GM18861 (cell line): ENCODE results near the gene HOXC13.

Source experiments
- ATAC-seq: cut with Tn5 transposase; IDR thresholded peaks from one replicate; pipeline ENCODE4 v1.9.1; 2021; ENCODE audit not compliant: unreplicated experiment

The HOXC13 gene, protein sequence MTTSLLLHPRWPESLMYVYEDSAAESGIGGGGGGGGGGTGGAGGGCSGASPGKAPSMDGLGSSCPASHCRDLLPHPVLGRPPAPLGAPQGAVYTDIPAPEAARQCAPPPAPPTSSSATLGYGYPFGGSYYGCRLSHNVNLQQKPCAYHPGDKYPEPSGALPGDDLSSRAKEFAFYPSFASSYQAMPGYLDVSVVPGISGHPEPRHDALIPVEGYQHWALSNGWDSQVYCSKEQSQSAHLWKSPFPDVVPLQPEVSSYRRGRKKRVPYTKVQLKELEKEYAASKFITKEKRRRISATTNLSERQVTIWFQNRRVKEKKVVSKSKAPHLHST

DNA sequence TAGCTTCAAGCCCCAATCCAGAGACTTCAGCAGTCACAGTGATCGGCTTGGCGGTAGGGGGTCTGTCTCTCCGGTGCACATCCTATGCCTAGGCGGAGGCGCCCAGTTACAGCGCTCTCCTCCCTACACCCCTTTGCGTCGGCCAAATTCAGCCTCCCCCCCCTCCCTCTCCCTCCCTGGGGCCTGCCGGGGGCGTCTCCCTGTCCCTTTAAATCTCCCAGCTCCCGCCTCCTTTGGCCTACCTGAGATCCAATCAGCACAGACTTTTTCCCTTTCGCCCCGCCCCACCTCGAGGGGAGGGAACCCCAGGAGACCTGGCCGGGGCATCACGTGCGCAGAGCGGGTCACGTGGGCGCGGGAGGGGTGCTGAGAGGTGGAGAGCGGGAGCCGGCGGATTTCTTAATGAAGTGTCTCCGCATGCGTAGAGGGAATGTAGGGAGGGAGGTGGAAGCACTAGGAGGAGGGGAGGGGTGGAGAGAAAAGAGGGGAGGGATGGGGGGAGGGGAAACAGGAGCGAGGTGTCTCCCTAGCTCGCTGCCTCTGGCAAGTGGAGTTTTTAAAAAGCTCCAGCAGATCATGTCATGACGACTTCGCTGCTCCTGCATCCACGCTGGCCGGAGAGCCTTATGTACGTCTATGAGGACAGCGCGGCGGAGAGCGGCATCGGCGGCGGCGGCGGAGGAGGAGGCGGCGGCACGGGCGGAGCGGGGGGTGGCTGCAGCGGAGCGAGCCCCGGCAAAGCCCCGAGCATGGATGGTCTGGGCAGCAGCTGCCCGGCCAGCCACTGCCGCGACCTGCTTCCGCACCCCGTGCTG lies at the start of gene HOXC13:
HOXC13 (plus strand) TSS at position 506 of the 815 bp plus-strand sequence; CDS start at position 582, 76 bp downstream.
- no peak for ATAC-seq

DNA sequence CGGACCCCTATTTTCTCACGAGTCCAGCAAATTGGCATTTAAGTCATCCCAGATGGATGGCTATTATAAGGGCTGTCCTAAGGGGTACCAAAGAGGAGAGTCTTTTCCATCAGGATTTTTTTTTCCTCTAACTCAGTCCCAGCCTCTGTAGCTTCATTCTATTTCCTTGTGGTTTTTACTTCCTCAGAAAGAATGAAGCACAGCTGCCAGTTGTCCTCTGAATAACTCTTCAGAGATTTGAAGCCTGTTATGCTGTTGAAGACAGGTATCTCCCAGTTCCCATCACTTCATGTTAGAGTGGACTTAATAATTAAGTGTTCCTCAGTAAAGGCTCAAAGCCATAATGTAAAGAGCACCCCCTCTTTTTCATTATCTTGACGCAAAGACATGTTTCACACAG lies 48.5 kb upstream of the HOXC13 start:
- no peak for ATAC-seq

DNA sequence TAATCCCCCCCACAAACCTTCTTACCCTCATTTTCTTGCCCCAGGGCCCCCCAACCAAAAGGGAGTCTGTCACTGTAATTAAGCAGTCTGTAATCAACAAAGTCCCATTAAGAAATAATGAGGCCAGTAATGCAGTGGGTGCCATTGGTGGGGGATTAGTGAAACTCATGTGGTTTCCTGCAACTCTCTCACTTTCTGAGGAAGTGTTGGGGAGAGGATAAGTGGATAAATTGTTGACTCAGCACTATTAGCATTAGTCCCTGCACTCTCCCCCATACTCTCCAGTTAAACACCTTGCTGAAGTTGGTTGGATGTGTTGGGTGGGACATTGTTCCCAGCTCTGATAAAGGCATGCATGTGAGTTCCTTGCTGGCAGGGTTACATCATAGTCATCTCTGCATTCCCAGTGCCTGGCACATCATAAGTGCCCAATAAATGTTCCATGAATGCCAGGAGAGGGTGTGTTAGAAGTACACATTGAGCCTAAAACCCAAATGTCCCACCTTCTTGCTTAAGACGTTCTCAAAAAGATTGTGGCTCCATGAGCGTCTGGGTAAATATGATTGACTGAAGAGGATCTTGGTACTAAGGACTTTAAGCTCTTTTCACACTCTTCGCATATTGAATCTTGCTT lies 45.8 kb upstream of the HOXC13 start:
- ATAC-seq: no peak

DNA sequence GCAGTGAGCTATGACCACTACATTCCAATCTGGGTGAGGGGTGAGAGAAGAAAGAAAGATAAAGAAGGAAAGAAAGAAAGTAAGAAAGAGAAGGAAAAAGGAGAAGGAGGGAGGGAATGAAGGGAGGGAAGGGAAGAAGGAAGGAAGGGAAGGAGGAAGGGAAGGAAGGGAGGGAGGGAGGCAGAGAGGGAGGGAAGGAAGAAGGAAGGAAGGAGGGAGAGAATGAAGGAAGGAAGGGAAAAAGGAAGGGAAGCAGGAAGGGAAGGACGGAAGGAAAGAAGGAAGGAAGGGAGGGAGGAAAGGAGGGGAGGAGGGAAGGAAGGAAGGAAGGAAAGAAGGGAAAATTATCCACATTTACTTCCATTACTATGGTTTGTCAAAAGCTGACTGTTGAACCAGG lies 39.4 kb upstream of the HOXC13 start:
- no peak for ATAC-seq

DNA sequence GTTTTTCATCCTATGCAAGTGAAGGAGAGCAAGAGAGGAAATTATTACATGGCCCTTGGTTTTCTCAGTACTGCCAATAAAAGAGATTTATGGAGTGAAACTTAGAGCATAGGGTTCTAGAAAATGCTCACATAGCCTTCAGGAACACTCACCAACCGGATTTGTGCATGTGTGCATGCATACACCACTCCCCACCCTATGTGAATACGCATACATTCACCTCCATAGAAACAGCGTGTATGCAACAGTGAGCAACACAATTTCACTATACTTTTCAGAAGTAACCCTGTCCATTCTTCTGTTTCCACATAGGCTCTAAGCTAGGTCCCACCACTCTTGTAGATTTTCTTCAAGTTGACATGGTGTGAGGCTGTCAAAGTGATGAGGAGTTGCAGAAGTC lies 31.5 kb upstream of the HOXC13 start:
- ATAC-seq: no peak

DNA sequence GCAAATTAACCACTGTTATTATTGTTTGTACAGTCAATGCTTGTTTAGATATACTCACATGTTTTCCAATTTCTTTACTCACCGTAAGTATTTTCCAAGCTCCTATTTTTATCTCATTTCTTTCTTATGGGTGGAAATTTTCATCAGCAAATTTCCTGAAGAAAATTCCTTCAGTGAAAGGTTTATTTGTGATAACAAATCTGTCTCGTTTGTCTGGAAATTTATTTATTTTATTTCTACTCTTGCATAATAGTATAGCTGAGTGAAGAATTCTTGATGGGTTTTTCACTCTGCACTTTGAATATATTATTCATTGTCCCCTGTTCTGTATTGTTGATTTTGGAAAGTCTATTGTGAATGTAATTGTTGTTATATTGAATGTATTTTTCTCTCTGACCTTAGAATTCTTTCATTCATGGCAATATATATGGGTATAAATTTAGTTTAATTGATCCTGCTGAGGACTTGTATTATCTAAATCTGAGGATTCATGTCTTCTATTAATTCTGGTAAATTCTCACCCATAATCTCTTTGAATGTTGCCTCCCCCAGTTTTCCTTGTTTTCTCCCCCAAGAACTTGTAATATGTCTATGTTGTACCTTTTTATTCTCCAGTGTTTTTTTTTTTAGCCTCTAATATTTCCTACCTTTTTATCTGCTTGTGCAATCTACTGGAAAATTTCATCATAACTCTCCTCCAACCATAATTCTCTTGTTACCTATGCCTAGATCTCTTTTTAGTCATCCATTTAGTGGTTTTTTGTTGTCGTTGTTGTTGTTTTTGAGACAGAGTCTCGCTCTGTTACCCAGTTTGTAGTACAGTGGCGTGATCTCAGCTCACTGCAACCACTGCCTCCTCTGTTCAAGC lies 21.6 kb upstream of the HOXC13 start:
- ATAC-seq: no peak

DNA sequence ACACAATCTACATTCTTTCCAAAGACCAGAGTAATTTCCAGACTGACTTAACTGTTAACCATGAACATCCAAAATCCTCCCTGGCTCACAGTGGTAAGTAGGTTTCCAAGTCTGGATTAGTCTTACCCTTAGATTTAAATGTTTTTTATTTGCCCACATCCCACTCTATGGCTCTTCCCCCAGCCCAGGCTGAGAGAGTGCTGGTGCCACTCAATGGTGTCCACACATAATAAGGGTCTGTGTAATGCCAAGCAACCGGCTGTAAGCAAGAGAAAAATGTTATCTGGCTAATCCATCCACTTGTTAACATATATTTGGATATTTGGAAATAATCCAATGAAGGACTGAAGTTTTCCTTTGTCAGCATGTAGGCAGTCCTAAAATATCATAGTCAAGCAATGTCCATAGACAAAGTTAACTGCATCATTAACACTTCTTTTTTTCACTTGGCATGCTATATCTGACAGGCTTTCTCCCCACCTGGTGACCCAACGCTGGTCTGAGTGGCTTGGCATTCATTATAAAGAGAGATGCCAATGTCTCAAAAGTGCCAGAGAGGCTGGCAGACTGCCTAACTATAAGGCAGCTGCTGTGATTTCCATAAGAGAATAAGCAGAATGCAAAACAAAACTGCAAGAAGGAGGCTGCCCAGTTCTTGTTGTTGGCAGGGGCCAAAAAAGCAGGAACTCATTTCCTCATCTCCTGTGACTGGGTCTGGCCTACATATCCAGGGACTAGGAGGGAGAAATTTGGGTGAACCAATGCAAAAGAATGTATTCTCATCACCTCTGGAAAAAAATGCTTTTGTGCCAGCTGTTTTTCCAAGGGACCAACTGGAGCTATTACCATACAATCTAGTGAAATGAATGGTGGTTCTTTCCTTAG lies 13.9 kb upstream of the HOXC13 start:
- ATAC-seq: no peak

DNA sequence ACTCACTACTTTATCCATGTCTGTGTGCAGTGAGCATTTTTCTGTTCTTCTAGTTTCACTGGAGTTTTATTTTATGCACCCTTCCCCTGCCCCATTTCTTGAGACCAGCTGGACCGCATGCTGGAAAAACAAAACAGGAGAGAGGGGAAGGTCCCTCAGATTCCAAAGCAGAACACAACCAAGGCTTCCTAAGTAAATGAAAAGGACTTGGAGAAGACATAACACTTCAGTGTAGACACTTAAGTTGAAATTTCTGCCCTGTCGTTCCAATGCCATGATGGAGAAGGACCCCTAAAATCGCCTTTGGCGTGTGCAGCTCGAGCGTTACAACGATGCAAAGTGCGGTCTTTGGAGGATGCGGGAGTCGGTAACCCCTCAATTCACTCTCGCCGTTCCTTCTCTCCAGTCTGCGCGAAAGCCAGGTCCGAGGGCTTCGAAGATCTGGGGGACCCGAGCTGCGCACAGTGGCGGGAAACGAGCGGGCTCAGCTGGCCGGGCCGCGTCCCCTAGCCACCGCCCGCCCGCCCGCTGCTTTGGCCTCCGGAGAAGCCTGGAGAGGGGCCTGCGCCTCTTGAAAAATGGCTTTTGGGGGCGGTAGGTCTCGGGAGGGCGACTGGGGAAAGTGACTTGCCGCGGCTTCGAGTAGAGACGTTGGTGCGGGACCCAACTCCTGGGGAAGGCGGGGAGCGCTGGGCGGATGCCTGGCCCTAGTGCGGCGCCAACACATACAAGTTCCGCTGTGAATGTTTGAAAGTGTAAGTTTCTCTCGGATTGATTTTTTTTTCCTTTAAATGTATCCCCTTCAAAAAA lies 11.2 kb upstream of the HOXC13 start:
- no peak for ATAC-seq

DNA sequence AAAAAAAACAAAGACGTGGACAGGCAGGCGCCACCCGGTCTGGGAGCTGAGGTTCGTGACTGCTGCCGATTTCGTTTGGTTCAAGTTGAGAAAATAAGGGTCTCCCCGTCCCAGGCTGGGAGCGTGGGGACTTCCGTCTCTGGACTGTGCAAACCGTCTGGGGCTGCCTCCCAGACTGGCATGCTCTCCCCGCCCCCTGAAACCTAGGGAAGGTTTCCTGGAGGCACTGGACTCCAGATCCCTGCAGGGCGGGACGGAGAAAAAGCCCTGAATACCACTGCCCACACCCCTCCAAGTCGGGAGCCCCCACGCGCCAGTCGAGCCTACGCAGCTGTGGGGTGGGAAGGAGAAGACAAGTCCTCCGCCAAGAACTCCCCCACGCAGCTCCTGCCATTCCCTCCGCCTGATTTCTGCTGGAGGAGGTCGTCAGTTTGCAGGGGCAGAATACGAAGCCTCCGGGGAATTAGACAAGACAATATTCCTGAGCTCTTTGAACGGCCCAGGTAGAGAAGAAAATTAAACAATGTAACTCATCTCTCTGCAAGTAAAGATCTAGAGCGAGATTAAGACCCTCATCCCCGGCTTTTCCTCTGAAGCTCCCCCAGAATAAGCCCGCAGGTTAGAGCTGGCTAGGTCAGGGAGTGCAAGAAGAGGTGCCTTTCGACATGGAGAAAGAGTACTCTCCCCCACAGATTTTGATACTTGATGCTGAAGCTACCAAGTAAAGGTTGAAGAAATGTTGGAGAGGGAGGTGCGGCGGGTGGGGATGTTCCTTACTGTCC lies 10.4 kb upstream of the HOXC13 start:
- ATAC-seq: no peak

DNA sequence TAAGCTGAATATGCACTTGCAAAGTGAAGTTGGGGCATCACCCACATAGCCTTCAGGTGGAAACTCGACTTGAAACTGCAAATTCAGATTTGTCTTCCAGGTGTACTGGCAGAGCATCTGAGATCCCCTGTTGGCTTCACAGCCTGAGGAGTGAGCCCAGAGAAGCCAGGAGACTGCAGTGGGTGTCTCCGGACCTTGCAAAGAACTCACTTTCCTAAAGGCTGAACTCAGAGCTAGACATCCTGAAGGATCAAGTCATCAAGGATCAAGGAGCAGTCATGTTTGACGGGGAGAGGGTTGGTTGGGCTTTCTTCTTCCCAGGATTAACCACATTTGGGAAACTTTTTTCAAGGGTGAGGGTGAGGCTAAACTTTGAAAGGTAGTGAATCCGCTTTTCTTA lies 9.1 kb upstream of the HOXC13 start:
- no peak for ATAC-seq

DNA sequence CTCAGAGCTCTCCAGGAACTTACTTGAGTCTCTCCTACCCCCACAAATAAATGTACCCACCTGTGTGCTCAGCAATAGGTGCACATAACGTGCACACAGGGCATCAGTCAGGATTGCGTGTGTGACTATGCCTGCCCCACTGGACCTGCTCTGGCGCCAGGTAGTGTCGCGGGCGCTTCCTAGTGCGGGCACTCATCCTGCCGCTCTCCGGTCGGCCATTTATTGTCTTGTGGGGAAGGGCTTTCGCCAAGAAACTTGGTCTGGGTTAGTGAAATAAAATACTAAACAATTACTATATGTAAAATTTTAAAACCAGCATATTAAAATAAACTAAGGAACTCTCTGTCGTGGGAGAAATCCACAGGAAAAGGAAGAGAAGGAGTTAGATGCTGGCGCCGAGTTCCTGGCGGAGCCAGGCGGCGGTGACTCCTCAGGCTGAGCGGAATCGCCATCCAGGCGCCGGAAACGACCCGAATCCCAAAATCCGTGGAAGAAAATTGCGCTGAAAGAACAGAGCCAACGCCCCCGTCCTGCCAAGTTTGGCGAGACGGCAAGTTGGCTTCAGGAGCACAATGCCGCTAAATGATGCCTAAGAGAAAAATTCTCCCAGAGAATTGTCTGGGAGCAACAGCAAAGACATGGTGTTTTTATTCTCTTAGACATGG lies 7.9 kb upstream of the HOXC13 start:
- no peak for ATAC-seq

DNA sequence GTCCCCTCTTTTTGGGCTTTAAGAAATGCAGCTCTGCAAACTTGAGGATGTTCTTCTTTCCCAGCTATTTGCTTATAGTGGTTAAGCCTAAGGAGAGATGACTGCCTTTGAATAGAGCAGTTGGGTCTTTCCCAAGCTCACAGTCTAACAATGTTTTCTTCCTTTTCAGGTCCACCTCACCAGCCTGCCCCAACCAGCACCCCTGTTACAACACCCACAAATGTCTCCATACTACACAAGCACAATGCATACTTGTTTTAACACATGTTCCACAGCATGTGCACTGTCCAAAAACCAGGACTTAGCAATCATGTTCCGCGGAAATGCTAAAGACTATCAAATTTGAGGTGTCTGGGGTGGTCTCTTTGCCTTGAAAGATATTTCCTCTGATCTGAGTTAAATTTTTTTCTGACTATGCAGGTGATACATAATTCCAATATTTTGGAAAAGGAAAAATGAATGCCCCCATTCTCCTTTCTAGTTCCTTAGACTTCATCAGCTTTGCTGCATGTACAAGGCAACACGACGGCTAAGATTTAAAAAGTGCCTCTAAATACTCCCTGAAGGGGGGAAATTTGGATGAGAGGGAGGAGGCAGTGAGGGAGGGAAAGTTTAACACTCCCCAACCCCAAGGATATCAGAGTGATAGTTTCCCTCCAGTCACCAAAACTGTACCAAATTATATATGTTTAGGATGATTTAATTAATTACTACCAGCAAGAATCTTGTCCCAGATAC lies 6.6 kb upstream of the HOXC13 start:
- no peak for ATAC-seq

DNA sequence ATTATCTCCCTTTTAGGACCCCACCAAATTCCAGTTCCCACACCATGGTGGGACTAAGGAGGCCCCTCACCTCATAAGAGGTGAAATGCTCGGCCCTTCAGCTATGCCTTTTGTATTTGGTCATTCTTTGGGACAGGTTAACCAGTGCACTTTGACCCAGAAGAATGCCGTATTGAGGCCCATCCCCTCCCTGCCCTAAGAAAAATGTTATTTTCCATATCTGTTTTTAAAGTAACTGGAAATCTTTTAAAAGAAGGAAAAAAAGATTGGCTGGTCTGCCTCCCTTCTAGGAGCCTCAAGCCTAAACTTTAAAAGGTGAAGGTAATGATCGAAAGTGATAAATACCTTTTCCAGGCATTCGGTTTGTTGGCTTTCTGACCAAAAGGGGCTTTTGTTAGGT lies 5.7 kb upstream of the HOXC13 start:
- no peak for ATAC-seq

DNA sequence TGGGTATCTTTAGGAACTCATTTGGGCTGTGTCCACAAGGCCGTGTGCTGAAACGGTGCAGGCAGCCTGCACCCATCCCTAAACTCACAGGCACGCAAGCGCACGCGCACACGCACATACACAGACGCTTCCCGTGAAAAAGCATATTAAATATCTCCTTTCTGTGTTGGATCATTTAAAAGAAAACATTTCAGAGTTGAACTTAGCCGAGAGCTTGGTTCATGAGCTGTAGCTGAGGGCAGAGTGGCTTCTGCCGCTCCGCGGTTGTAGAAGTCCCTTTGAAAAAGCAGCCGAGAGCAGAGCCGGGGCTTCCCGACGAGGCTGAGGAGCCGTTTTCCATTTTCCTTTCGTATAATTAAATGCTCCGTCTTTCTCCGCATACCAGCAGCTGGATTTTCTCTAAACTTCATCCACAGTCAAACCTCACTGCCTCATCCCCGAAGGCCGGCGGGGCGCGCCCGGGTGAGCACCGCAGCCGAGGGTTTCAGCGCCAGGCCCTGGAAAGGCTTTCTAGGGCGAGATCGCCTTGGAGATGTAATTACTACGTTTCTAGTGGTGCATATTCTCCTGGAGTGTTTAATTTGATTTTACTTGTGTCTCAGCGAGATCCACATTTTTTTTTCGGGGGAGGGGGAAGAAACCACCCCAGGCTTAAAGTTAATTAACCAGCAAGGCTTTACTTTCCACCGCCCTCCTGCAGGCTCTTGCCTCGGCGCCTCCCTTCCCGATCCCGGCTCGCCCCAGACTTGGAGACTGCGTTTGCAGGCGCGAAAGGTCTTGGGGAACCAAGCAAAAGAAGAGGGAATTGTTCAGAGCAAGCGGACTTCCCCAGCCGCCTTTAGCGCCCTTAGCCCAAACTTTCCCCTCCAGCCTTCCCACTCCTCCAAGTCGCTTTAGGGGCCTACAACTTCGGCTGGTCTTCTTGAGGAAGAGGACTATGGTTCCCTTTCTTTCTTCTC lies 3.0 kb upstream of the HOXC13 start:
- ATAC-seq: no peak

DNA sequence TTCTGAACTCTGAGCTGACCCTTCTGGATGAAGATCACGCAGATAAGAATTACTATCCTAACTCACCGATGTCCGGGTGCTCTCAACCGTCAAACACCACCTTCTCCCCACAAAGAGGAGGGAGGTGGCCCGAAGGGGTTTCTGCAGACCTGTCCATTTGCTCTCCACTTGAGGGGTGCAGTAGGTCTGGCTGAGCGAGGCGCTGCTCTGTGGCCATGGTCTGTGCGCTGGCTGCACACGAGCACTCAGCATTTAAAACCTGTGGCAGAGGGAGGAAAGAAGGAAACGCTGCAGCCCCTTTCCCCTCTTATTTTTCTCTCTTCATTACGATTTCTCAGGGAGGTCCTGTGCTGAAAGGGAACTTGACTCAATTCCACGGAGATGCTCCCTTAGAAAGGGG lies 1.5 kb upstream of the HOXC13 start:
- no peak for ATAC-seq
